ENCODE measurements around the gene RPP38. TPM values are rescaled to one million over a fixed set of nuclear protein-coding genes. Genes with fewer than 3 reads are reported as not detected.

Gene RPP38
- total RNA-seq, 1 experiment from 2014 or later = 40.7 TPM

DNA sequence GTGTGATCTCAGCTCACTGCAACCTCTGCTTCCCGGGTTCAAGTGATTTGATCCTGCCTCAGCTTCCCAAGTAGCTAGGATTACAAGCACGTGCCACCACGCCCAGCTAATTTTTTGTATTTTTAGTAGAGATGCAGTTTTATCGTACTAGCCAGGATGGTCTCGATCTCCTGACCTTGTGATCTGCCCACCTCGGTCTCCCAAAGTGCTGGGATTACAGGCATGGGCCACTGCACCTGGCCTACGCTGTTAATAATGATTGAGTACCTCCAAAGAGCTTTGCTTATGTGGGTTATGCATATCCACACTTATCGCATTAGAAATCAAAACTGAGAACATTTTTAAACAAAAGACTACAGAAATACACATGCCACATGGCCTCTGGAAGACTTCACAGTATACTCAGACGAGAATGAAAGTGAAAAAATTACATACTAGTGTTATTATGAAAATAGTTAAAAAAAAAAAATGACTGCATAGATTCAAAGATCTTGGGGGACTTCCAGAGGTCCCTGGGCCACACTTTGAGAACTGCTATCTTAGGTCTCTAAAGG is 25.4 kb downstream of the RPP38 start:
- ChIA-PET CTCF (no interaction called here), POLR2A (no interaction called here)
- H3K4me3 ChIP-seq (ENCODE audit: low read depth, low read length) = no peak overlapping the region
- no peak overlapping the region for H3K4me3 Mint-ChIP-seq (ENCODE audit: unreplicated experiment)
- H3K9me3 Mint-ChIP-seq (ENCODE audit: unreplicated experiment) = no peaks in the 10 kb centered on the region
- no peaks in the 10 kb centered on the region for H3K27me3 ChIP-seq (replicated peaks; ENCODE audit: control insufficient read depth, insufficient read depth, low read length)
- no peaks in the 10 kb centered on the region for H3K4me1 ChIP-seq
- TF ChIP-seq, protein P1, sequence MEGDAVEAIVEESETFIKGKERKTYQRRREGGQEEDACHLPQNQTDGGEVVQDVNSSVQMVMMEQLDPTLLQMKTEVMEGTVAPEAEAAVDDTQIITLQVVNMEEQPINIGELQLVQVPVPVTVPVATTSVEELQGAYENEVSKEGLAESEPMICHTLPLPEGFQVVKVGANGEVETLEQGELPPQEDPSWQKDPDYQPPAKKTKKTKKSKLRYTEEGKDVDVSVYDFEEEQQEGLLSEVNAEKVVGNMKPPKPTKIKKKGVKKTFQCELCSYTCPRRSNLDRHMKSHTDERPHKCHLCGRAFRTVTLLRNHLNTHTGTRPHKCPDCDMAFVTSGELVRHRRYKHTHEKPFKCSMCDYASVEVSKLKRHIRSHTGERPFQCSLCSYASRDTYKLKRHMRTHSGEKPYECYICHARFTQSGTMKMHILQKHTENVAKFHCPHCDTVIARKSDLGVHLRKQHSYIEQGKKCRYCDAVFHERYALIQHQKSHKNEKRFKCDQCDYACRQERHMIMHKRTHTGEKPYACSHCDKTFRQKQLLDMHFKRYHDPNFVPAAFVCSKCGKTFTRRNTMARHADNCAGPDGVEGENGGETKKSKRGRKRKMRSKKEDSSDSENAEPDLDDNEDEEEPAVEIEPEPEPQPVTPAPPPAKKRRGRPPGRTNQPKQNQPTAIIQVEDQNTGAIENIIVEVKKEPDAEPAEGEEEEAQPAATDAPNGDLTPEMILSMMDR (IDR thresholded peaks at IDR 0.05; ENCODE audit: insufficient read depth in 1 of 2, low read depth in 1 of 2, low read length in 1 of 2, severe bottlenecking in 1 of 2, unreplicated experiment in 1 of 2) = no peak
- intact Hi-C loops (cut with micrococcal nuclease; ENCODE audit: unreplicated experiment) = no loop called here
- no peaks in the 10 kb centered on the region for H3K27me3 Mint-ChIP-seq (ENCODE audit: insufficient read depth, unreplicated experiment)
- peaks cover 2% of the 10 kb centered on the region; the same call in 1 of the 2 replicates for H3K36me3 ChIP-seq (ENCODE audit: control insufficient read depth, insufficient read depth, low read length)
- H3K36me3 Mint-ChIP-seq (ENCODE audit: insufficient read depth, unreplicated experiment) = peaks cover 12% of the 10 kb centered on the region
- no peaks in the 10 kb centered on the region for H3K9me3 ChIP-seq
- H3K4me1 Mint-ChIP-seq (ENCODE audit: low read depth, unreplicated experiment) = no peaks in the 10 kb centered on the region
- DNase-seq = no peak
- H3K27ac Mint-ChIP-seq (ENCODE audit: unreplicated experiment) = no peak overlapping the region
- BruUV-seq (replicated peaks) = no TSS peak

DNA sequence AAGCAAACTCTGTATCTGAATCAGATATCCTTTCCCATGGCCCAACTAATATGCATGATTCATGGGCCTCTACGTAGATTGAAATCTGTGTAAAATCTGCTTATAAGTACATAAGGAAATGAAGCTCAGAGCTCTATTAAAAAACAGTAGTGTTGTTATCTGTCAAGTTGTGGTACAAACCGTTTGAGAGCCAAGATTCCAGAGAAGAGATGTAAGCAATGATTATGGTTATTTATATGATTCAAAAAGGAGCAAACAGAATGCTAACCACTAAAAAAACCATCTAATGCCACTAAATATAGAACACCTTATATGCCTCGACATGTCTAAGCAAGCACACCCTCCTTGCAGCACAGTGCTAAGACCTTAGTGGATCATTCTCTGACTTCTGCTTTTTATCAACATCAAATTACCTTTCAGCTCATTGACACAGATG is 26.6 kb downstream of the RPP38 start:
- Histone ChIP-seq H3K9me3 (no peaks in the 10 kb centered on the region), H3K4me3 (ENCODE audit: low read depth, low read length) (no peak overlapping the region), H3K27me3 (replicated peaks; ENCODE audit: control insufficient read depth, insufficient read depth, low read length) (no peaks in the 10 kb centered on the region), H3K4me1 (no peaks in the 10 kb centered on the region), H3K36me3 (ENCODE audit: control insufficient read depth, insufficient read depth, low read length) (peaks cover 2% of the 10 kb centered on the region; the same call in 1 of the 2 replicates)
- H3K27me3 Mint-ChIP-seq (ENCODE audit: insufficient read depth, unreplicated experiment) = no peaks in the 10 kb centered on the region
- DNase-seq = no peak
- H3K9me3 Mint-ChIP-seq (ENCODE audit: unreplicated experiment) = no peaks in the 10 kb centered on the region
- no TSS peak for BruUV-seq (replicated peaks)
- TF ChIP-seq, protein P1 (IDR thresholded peaks at IDR 0.05; ENCODE audit: insufficient read depth in 1 of 2, low read depth in 1 of 2, low read length in 1 of 2, severe bottlenecking in 1 of 2, unreplicated experiment in 1 of 2) = no peak
- intact Hi-C loops (cut with micrococcal nuclease; ENCODE audit: unreplicated experiment) = no loop called here
- no peak overlapping the region for H3K27ac Mint-ChIP-seq (ENCODE audit: unreplicated experiment)
- H3K4me3 Mint-ChIP-seq (ENCODE audit: unreplicated experiment) = no peak overlapping the region
- peaks cover 24% of the 10 kb centered on the region for H3K36me3 Mint-ChIP-seq (ENCODE audit: insufficient read depth, unreplicated experiment)
- ChIA-PET CTCF (no interaction called here), POLR2A (no interaction called here)
- H3K4me1 Mint-ChIP-seq (ENCODE audit: low read depth, unreplicated experiment) = no peaks in the 10 kb centered on the region

DNA sequence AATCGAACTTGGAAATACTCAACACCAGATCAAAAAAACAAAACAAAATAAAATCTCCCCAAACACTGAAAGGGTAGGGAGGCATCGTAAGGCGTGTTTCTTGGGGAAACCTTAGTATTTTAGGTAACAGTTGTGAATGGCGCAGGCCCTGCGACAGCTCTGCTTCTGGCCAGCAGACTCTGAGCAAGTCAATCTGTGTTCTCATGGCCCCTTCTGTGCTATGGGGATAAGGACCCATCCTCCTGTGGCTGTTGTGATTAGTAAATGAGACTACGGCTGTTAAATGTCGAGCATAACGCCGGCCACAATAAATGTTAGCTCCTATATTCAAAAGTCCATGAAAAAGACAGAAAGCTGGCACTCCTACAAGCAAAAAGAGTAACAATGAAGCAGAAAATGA is 27.0 kb downstream of the RPP38 start:
- intact Hi-C loops (cut with micrococcal nuclease; ENCODE audit: unreplicated experiment) = no loop called here
- Histone ChIP-seq H3K4me3 (ENCODE audit: low read depth, low read length) (no peak overlapping the region), H3K9me3 (no peaks in the 10 kb centered on the region), H3K36me3 (ENCODE audit: control insufficient read depth, insufficient read depth, low read length) (peaks cover 2% of the 10 kb centered on the region; the same call in 1 of the 2 replicates), H3K27me3 (replicated peaks; ENCODE audit: control insufficient read depth, insufficient read depth, low read length) (no peaks in the 10 kb centered on the region), H3K4me1 (no peaks in the 10 kb centered on the region)
- no peak for DNase-seq
- no peaks in the 10 kb centered on the region for H3K9me3 Mint-ChIP-seq (ENCODE audit: unreplicated experiment)
- no peaks in the 10 kb centered on the region for H3K27me3 Mint-ChIP-seq (ENCODE audit: insufficient read depth, unreplicated experiment)
- H3K4me3 Mint-ChIP-seq (ENCODE audit: unreplicated experiment) = no peak overlapping the region
- no peaks in the 10 kb centered on the region for H3K4me1 Mint-ChIP-seq (ENCODE audit: low read depth, unreplicated experiment)
- H3K27ac Mint-ChIP-seq (ENCODE audit: unreplicated experiment) = no peak overlapping the region
- BruUV-seq (replicated peaks) = no TSS peak
- peaks cover 25% of the 10 kb centered on the region for H3K36me3 Mint-ChIP-seq (ENCODE audit: insufficient read depth, unreplicated experiment)
- ChIA-PET POLR2A (no interaction called here), CTCF (no interaction called here)
- TF ChIP-seq, protein P1 (IDR thresholded peaks at IDR 0.05; ENCODE audit: insufficient read depth in 1 of 2, low read depth in 1 of 2, low read length in 1 of 2, severe bottlenecking in 1 of 2, unreplicated experiment in 1 of 2) = no peak
